Measurements from ENCODE around the gene GGA1.

- TF ChIP-seq CTCF (IDR thresholded peaks at IDR 0.05 in 2 of 3, conservative IDR thresholded peaks at IDR 0.05 in 1 of 3; ENCODE audit: insufficient read depth in 2 of 3, low read depth in 1 of 3, low read length in 3 of 3) (peak; percentile 74 to 86 (median 75)), NBN (IDR thresholded peaks at IDR 0.05; ENCODE audit: low read depth) (no peak), ATF1 (CRISPR knock-in tag; IDR thresholded peaks at IDR 0.05) (no peak), ATF1 (tag; IDR thresholded peaks at IDR 0.05) (no peak)
Observed at GRCh38 chr22:37566903-37567798, 41.5 kb upstream of the GGA1 start.

Data from K562 (cell line).